HG03139 (cell line): Measurements from ENCODE around the gene UBE2A.

Experiments
- ATAC-seq: cut with Tn5 transposase; IDR thresholded peaks from one replicate; pipeline ENCODE4 v1.9.1; 2021; ENCODE audit not compliant: unreplicated experiment

UBE2A gene

GRCh38 chrX:119606280-119607017 lies 32.1 kb downstream of the UBE2A start, which contains the start of gene NKRF:
NKRF (minus strand) TSS chrX:119606424.
- ATAC-seq = peak; percentile 74

GRCh38 chrX:119607018-119607389 lies 32.6 kb downstream of the UBE2A start:
- no peak for ATAC-seq

GRCh38 chrX:119614776-119615175 lies 40.4 kb downstream of the UBE2A start:
- ATAC-seq = no peak

GRCh38 chrX:119617517-119618164 lies 43.3 kb downstream of the UBE2A start:
- peak; percentile 58 for ATAC-seq

- ATAC-seq = no peak
These were observed 44.1 kb downstream of the UBE2A start for GRCh38 chrX:119618439-119618838.

- ATAC-seq = no peak
These were observed 48.2 kb downstream of the UBE2A start for GRCh38 chrX:119622356-119623232.

- no peak for ATAC-seq
These were observed 50.1 kb downstream of the UBE2A start for GRCh38 chrX:119624417-119624816.

- ATAC-seq = no peak
These were observed 50.7 kb downstream of the UBE2A start for GRCh38 chrX:119624951-119625668.

- no peak for ATAC-seq
These were observed 51.5 kb downstream of the UBE2A start for GRCh38 chrX:119625843-119626242.
